H9 (cell line): ENCODE data around the gene USP35. TPM values are rescaled to one million over a fixed set of nuclear protein-coding genes. Genes with fewer than 3 reads are reported as not detected.

ENCODE experiments used
- DNase-seq: peaks from one replicate; pipeline ENCODE4 v3.0.0-alpha.2; 2017
- H2AFZ ChIP-seq: one replicate; pipeline ENCODE4 v1.6.1; 2013; ENCODE audit warnings: mild to moderate bottlenecking, low read length, control low read depth, moderate library complexity
- H2AK5ac ChIP-seq: 2 replicates; pipeline ENCODE4 v1.6.1; 2013; ENCODE audit warnings: low read length, control low read depth, mixed read lengths; ENCODE audit not compliant: insufficient read length
- H2BK120ac ChIP-seq: one replicate; pipeline ENCODE4 v1.6.1; 2013; ENCODE audit warnings: low read depth, mild to moderate bottlenecking, low read length, control low read depth, inconsistent platforms; ENCODE audit not compliant: poor library complexity, severe bottlenecking
- H2BK12ac ChIP-seq: 2 replicates; pipeline ENCODE4 v1.6.1; 2013; ENCODE audit warnings: low read length, control low read depth, mixed read lengths, low read depth; ENCODE audit not compliant: insufficient read length
- H2BK15ac ChIP-seq: 2 replicates; pipeline ENCODE4 v1.6.1; 2013; ENCODE audit warnings: low read depth, low read length, control low read depth
- H2BK20ac ChIP-seq: one replicate; pipeline ENCODE4 v1.6.1; 2013; ENCODE audit warnings: low read depth, mild to moderate bottlenecking, low read length, control low read depth, inconsistent platforms; ENCODE audit not compliant: poor library complexity, severe bottlenecking
- H2BK5ac ChIP-seq: 2 replicates; pipeline ENCODE4 v1.6.1; 2013; ENCODE audit warnings: low read length, control low read depth, mixed read lengths; ENCODE audit not compliant: insufficient read length
- H3K14ac ChIP-seq: 2 replicates; pipeline ENCODE4 v1.6.1; 2013; ENCODE audit warnings: low read length, control low read depth; ENCODE audit not compliant: insufficient read depth
- H3K18ac ChIP-seq: 2 replicates; pipeline ENCODE4 v1.6.1; 2013; ENCODE audit warnings: low read depth, mild to moderate bottlenecking, mixed read lengths, low read length, control low read depth; ENCODE audit not compliant: insufficient read length
- H3K23ac ChIP-seq: 2 replicates; pipeline ENCODE4 v1.6.1; 2013; ENCODE audit warnings: low read length, control low read depth, mixed read lengths, low read depth; ENCODE audit not compliant: insufficient read length
- H3K23me2 ChIP-seq: 2 replicates; pipeline ENCODE4 v1.6.1; 2013; ENCODE audit warnings: low read depth, mild to moderate bottlenecking, mixed read lengths, low read length, control low read depth; ENCODE audit not compliant: insufficient read length, poor library complexity, severe bottlenecking
- H3K27ac ChIP-seq: 2 replicates; pipeline ENCODE4 v1.5.1; 2013; ENCODE audit warnings: low read length, control low read depth, mixed read lengths, low read depth; ENCODE audit not compliant: insufficient read length
- H3K27me3 ChIP-seq: 2 replicates; pipeline ENCODE4 v1.6.1; 2013; ENCODE audit warnings: low read length, control low read depth, inconsistent platforms; ENCODE audit not compliant: insufficient read depth
- H3K4ac ChIP-seq: 2 replicates; pipeline ENCODE4 v1.6.1; 2013; ENCODE audit warnings: low read depth, mild to moderate bottlenecking, control low read depth, inconsistent platforms, low read length, moderate library complexity
- H3K4me1 ChIP-seq: 2 replicates; pipeline ENCODE4 v1.6.1; 2013; ENCODE audit warnings: low read length, control low read depth, inconsistent platforms; ENCODE audit not compliant: insufficient read depth
- H3K4me2 ChIP-seq: 2 replicates; pipeline ENCODE4 v1.6.1; 2013; ENCODE audit warnings: low read length, control low read depth, mixed read lengths; ENCODE audit not compliant: insufficient read length, insufficient read depth
- H3K56ac ChIP-seq: 2 replicates; pipeline ENCODE4 v1.6.1; 2013; ENCODE audit warnings: low read depth, mild to moderate bottlenecking, mixed read lengths, low read length, control low read depth; ENCODE audit not compliant: insufficient read length
- H3K79me1 ChIP-seq: 2 replicates; pipeline ENCODE4 v1.6.1; 2013; ENCODE audit warnings: low read depth, mild to moderate bottlenecking, moderate library complexity, low read length, control low read depth, inconsistent platforms; ENCODE audit not compliant: insufficient read depth, poor library complexity, severe bottlenecking
- H3K79me2 ChIP-seq: 2 replicates; pipeline ENCODE4 v1.6.1; 2013; ENCODE audit warnings: low read length, control low read depth, inconsistent platforms; ENCODE audit not compliant: insufficient read depth
- H3K9ac ChIP-seq: 2 replicates; pipeline ENCODE4 v1.6.1; 2013; ENCODE audit warnings: low read length, control low read depth, mixed read lengths; ENCODE audit not compliant: insufficient read length; ENCODE audit errors: extremely low read depth
- H3K9me3 ChIP-seq: one replicate; pipeline ENCODE4 v1.6.1; 2013; ENCODE audit warnings: low read depth, low read length, inconsistent platforms; ENCODE audit not compliant: control insufficient read depth
- H3T11ph ChIP-seq: one replicate; pipeline ENCODE4 v1.6.1; 2013; ENCODE audit warnings: mild to moderate bottlenecking, low read length, control low read depth, inconsistent platforms
- H4K20me1 ChIP-seq: one replicate; pipeline ENCODE4 v1.6.1; 2013; ENCODE audit not compliant: control insufficient read depth, insufficient read length, insufficient read depth
- H4K5ac ChIP-seq: 2 replicates; pipeline ENCODE4 v1.6.1; 2013; ENCODE audit warnings: low read depth, mild to moderate bottlenecking, mixed read lengths, low read length, control low read depth; ENCODE audit not compliant: insufficient read length
- H4K8ac ChIP-seq: replicated peaks from 2 replicates; pipeline ENCODE4 v1.6.1; 2013; ENCODE audit warnings: low read length, control low read depth, mixed read lengths, low read depth; ENCODE audit not compliant: insufficient read length
- H4K91ac ChIP-seq: 2 replicates; pipeline ENCODE4 v1.6.1; 2013; ENCODE audit warnings: low read depth, mild to moderate bottlenecking, moderate library complexity, mixed read lengths, low read length, control low read depth; ENCODE audit not compliant: insufficient read length
- H3K27ac Mint-ChIP-seq, 3 experiments: 2 replicates in 2 of 3; 3 replicates in 1 of 3; pipeline ENCODE4 v1.8.0; 2020 to 2021; ENCODE audit warnings: mixed read lengths in 3 of 3, mild to moderate bottlenecking in 1 of 3, moderate library complexity in 1 of 3
- H3K27me3 Mint-ChIP-seq: 2 replicates; pipeline ENCODE4 v1.8.0; 2021; ENCODE audit warnings: low read depth, mild to moderate bottlenecking, moderate library complexity, mixed read lengths
- H3K36me3 Mint-ChIP-seq, 3 experiments: 2 replicates in 2 of 3; 3 replicates in 1 of 3; pipeline ENCODE4 v1.8.0; 2020 to 2021; ENCODE audit warnings: low read depth in 3 of 3, mixed read lengths in 3 of 3; ENCODE audit not compliant: insufficient read depth in 1 of 3
- H3K4me1 Mint-ChIP-seq, 2 experiments: 2 replicates each; pipeline ENCODE4 v1.8.0; 2020; ENCODE audit warnings: mixed read lengths in 2 of 2
- H3K4me3 Mint-ChIP-seq, 2 experiments: 2 replicates in 1 of 2; 3 replicates in 1 of 2; pipeline ENCODE4 v1.8.0; 2020 to 2021; ENCODE audit warnings: mild to moderate bottlenecking in 2 of 2, mixed read lengths in 2 of 2, moderate library complexity in 1 of 2
- H3K9me3 Mint-ChIP-seq, 2 experiments: 2 replicates in 1 of 2; 3 replicates in 1 of 2; pipeline ENCODE4 v1.8.0; 2020; ENCODE audit warnings: mild to moderate bottlenecking in 2 of 2, mixed read lengths in 2 of 2, moderate library complexity in 1 of 2
- WGBS: extraction: QIAGEN DNeasy Blood & Tissue Kit; methylation state at CpG from one replicate; pipeline ENCODE4 v1.1.7; 2013; ENCODE audit warnings: missing lambda C conversion rate, low lambda C conversion rate, mixed read lengths; ENCODE audit not compliant: insufficient read length; ENCODE audit errors: extremely low coverage; 5-methylcytosine and 5-hydroxymethylcytosine counted together
- total RNA-seq: library from RNA; stranded (reverse); gene quantifications from 2 replicates; pipeline ENCODE4 v1.2.1, GENCODE V29; 2021
- TF ChIP-seq, protein P1 (sequence below): fragments of 200-600 bp; sonication (generic); conservative IDR thresholded peaks from 3 replicates; pipeline ENCODE4 v1.8.0; 2021; ENCODE audit warnings: antibody characterized with exemption, mild to moderate bottlenecking

The USP35 gene
- total RNA-seq, 1 experiment from 2014 or later = 6.8 TPM

DNA sequence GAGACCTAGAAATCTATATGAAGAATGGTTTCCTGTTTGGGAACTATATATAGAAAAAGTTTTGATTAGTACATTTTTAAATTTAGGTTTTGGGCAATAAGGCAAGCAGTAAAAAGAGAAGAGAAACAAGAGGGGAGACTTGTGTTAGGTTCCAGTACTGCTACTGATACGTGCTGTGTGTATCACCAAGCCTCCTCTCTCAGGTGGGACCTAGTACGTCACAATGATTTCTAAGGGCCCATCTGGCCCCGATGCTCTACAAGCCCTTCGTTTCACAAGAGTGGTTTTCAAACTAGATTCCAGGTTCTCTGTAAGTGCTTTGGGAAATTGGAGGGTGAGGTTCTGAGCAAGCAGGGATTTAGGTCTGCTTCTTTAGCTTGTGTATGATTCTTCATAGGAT is 39.2 kb downstream of the USP35 start:
- no peaks in the 10 kb centered on the region for H3K4me1 Mint-ChIP-seq
- H3K27ac Mint-ChIP-seq = no peak overlapping the region
- TF ChIP-seq, protein P1, sequence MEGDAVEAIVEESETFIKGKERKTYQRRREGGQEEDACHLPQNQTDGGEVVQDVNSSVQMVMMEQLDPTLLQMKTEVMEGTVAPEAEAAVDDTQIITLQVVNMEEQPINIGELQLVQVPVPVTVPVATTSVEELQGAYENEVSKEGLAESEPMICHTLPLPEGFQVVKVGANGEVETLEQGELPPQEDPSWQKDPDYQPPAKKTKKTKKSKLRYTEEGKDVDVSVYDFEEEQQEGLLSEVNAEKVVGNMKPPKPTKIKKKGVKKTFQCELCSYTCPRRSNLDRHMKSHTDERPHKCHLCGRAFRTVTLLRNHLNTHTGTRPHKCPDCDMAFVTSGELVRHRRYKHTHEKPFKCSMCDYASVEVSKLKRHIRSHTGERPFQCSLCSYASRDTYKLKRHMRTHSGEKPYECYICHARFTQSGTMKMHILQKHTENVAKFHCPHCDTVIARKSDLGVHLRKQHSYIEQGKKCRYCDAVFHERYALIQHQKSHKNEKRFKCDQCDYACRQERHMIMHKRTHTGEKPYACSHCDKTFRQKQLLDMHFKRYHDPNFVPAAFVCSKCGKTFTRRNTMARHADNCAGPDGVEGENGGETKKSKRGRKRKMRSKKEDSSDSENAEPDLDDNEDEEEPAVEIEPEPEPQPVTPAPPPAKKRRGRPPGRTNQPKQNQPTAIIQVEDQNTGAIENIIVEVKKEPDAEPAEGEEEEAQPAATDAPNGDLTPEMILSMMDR = no peak
- H3K27me3 ChIP-seq = no peaks in the 10 kb centered on the region
- DNase-seq = no peak
- no CpG with 5 or more reads among the region's 4 CpGs for WGBS
- no peak overlapping the region for H2BK15ac ChIP-seq
- H3K9ac ChIP-seq = no peak overlapping the region
- H3K9me3 Mint-ChIP-seq = no peaks in the 10 kb centered on the region
- H3K36me3 Mint-ChIP-seq = peaks cover 0 to 5% (median 0%) of the 10 kb centered on the region in 3 experiments; a peak in 2 of 7 replicates
- H3K18ac ChIP-seq = no peak overlapping the region
- no peaks in the 10 kb centered on the region for H4K20me1 ChIP-seq
- no peak overlapping the region for H4K5ac ChIP-seq
- H2AFZ ChIP-seq = no peak overlapping the region
- no peak overlapping the region for H2BK12ac ChIP-seq
- H3K79me1 ChIP-seq = no peaks in the 10 kb centered on the region
- H2AK5ac ChIP-seq = no peak overlapping the region
- no peaks in the 10 kb centered on the region for H3K9me3 ChIP-seq
- no peak overlapping the region for H3K14ac ChIP-seq
- no peaks in the 10 kb centered on the region for H3K27me3 Mint-ChIP-seq
- H3T11ph ChIP-seq = no peak overlapping the region
- H3K4ac ChIP-seq = no peak overlapping the region
- H3K23me2 ChIP-seq = no peaks in the 10 kb centered on the region
- H4K91ac ChIP-seq = no peak overlapping the region
- H2BK120ac ChIP-seq = no peak overlapping the region
- H4K8ac ChIP-seq = no peak overlapping the region
- no peak overlapping the region for H3K56ac ChIP-seq
- H3K79me2 ChIP-seq = no peaks in the 10 kb centered on the region
- H2BK5ac ChIP-seq = no peak overlapping the region
- H3K4me3 Mint-ChIP-seq = no peak overlapping the region
- no peak overlapping the region for H3K27ac ChIP-seq
- H2BK20ac ChIP-seq = no peak overlapping the region
- H3K4me1 ChIP-seq = peaks cover 2% of the 10 kb centered on the region; the same call in 1 of the 2 replicates
- H3K23ac ChIP-seq = no peak overlapping the region
- H3K4me2 ChIP-seq = no peak overlapping the region
